Retina (tissue), 1 donor: Measurements from ENCODE around the gene LIME1.
A peak's percentile ranks its signal among the peaks of the same experiment; 100 is the strongest.

ENCODE experiments used
- DNase-seq: peaks from one replicate; pipeline ENCODE4 v3.0.0-alpha.2; 2016

LIME1 gene

GRCh38 chr20:63739130-63740069 lies 2.9 kb downstream of the LIME1 start, which contains the start of gene SLC2A4RG:
Gene SLC2A4RG, plus strand, starts transcription at chr20:63739776. Its CDS starts 137 bp downstream, at chr20:63739913.
- DNase-seq, result peak; percentile 81

- no peak for DNase-seq
Observed at GRCh38 chr20:63740070-63740626, 3.7 kb downstream of the LIME1 start.

GRCh38 chr20:63740627-63741353 lies 4.3 kb downstream of the LIME1 start:
- peak; percentile 90 for DNase-seq

GRCh38 chr20:63741354-63741675 lies 4.9 kb downstream of the LIME1 start:
- no peak for DNase-seq

- no peak for DNase-seq
Observed at GRCh38 chr20:63741676-63742380, 5.4 kb downstream of the LIME1 start.

- no peak for DNase-seq
Observed at GRCh38 chr20:63742381-63743024, 6.0 kb downstream of the LIME1 start.

- DNase-seq, result no peak
Observed at GRCh38 chr20:63743210-63743970, 6.9 kb downstream of the LIME1 start.

- no peak for DNase-seq
Observed at GRCh38 chr20:63744158-63744557, 7.7 kb downstream of the LIME1 start.

- DNase-seq, result no peak
Observed at GRCh38 chr20:63744574-63745423, 8.3 kb downstream of the LIME1 start.

GRCh38 chr20:63745424-63745805 lies 9.0 kb downstream of the LIME1 start:
- DNase-seq, result no peak

- no peak for DNase-seq
Observed at GRCh38 chr20:63745961-63746731, 9.7 kb downstream of the LIME1 start.

GRCh38 chr20:63746751-63747315 lies 10.4 kb downstream of the LIME1 start:
- no peak for DNase-seq

- no peak for DNase-seq
Observed at GRCh38 chr20:63747622-63748069, 11.2 kb downstream of the LIME1 start.

- no peak for DNase-seq
Observed at GRCh38 chr20:63748070-63748933, 11.8 kb downstream of the LIME1 start.

GRCh38 chr20:63748934-63749270 lies 12.4 kb downstream of the LIME1 start:
- DNase-seq, result no peak

GRCh38 chr20:63749597-63750508 lies 13.4 kb downstream of the LIME1 start:
- DNase-seq, result no peak

GRCh38 chr20:63750807-63751470 lies 14.5 kb downstream of the LIME1 start:
- DNase-seq, result no peak
